HG02798 (cell line): ENCODE measurements around the gene RAD1.

Source experiments
- ATAC-seq: cut with Tn5 transposase; IDR thresholded peaks from one replicate; pipeline ENCODE4 v1.9.1; 2021; ENCODE audit warnings: mild to moderate bottlenecking; ENCODE audit not compliant: unreplicated experiment, poor library complexity

Gene RAD1

DNA sequence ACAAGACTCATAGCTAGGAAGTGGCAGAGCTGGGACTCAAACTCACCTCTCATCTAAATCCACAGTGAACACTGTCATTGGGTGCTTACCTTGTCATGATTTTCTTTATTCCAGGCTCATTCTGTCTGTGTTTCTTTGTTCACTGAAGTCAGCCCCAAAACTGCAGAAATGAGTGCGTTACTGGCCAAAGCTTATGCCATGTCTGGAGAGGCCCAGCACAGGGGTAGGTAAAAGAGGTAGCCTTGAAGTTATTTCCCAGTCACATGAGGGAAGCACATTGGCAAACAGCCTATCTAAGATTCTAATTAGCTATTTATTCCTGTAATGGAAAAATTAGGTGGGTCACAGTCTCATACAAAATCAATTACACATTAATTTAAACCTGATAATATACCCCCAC lies 46.5 kb downstream of the RAD1 start:
- no peak for ATAC-seq

DNA sequence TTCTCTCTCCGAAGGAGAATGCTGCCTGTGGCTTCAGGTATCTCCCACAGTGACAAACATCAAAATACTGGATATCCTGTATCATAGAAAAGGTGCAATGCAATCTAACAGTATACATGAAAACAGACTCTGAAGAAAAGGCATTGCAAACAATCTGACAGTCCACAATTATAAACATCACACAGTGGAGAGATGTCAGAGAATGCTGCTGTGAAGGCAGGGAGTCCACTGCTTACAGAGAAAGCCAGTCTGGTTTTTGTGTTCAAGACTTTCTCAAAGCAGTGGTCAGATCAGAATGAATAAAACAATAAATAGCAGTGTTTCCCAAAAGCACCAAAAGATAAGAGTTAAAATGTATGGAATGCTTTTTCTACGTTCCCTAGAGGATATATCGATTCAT lies 47.6 kb downstream of the RAD1 start:
- ATAC-seq = no peak

DNA sequence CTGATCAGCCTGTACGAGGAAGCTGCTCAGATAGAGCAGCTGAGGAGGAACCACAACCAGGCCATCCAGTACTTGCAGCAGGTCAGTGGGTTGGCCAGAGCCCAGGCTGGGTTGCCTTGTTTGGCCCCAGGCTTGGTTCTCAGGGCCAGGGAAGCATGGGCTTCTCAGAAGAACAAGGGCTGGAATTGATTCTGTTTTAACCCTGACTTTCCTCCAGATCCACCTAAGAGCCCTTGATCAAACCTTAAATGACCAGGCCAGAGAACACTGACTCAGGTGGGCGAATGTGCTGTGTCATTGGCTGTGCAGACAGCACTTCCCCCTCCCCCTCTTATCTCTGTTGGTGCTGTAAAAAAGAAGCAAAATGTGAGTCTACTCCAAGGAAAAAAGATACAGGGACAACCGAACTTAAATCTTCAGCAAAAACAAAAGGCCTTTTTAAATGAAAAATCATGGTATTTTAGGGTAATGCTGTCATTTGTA lies 48.3 kb downstream of the RAD1 start:
- no peak for ATAC-seq

DNA sequence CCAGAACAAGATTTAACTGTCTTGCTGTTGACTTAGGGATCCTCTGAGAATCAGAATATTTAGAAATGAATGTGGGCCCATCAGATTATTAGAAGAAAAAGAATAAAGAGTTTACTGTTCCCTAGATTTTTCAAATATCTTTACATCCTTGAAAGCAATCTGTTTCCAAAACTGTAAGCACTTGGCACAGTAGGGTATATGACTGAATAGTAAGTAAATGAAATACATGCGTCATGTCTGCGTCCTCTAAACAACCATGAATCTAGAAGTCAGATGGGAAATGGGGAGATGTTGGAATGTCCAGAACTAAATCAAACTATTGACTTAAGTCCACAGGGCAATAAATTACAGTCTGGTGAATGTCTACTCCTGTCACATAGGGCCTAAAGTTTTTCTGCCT lies 50.2 kb downstream of the RAD1 start:
- ATAC-seq = no peak

DNA sequence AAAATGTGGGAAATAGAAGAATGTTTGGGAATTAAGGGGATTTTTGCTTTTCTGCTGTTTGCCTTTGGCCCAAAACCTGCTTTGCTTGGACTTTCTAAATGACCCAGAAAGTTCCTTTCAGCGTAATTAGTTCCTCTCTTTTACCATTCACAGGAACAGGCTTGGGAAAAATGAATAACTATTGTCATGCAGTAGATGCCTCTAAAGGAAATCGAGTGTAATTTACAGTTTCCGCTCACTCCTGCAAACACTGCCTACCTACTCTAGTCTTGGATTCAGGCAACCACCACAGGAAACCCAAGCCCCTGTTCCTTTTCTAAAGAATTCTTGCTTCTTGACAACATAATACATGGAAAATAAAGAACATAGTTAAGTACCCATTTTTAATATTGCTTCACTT lies 51.4 kb downstream of the RAD1 start:
- ATAC-seq = no peak

DNA sequence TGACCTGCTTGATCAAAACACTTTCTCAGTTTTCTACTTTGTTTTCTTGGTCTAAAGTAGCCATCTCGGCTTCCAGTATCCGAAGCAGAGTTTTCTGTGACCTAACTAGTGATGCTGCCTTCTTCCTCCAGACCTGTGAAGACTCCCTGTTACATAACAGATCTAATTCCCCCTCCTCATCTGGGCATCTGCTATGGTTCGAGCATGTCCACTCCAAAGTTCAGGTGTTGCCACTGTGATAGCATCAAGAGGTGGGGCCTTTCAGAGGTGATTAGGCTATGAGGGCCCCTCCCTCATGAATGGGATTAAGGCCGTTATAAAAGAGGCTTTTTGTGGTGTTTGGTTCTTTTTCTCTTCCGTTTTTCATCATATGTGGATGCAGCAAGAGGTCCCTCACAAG lies 56.1 kb downstream of the RAD1 start:
- no peak for ATAC-seq

DNA sequence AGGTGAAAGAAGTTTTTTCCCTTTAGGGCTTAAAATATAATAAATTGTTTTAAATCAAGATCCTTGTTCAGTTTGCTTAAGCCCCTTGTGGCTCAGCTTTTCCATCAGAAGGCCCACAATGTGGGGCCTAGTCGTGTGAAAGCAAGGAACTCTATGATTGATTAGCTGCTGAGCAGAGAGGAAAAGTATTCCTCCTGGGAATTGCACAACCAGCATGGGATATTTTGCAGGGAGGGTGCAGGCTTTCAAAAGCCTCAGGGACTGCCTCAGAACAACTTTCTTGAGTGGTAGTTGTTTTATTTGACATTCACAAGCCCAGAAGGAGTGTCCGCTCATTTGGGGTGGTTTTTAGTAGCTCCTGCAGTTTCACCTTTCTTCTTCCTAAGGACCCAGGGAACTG lies 56.5 kb downstream of the RAD1 start:
- ATAC-seq = no peak

DNA sequence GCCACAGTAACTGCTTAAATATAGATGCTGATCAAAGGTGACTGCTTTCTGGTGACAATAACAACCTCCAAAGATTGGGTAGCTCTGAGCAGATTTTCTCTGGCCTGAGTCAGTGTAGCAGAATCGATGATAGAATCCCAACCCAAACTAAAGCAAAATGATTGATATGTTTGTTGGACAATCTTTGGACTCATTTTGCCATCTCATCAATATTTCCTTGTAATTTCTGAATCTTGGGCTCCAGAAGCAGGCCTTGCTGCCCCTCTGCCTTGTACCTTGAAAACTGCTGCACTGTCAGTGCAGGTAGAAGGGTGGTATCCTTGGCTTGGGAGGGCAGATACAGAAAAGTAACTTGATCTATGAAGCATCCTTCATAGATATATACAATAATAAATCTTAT lies 57.4 kb downstream of the RAD1 start:
- ATAC-seq = no peak

DNA sequence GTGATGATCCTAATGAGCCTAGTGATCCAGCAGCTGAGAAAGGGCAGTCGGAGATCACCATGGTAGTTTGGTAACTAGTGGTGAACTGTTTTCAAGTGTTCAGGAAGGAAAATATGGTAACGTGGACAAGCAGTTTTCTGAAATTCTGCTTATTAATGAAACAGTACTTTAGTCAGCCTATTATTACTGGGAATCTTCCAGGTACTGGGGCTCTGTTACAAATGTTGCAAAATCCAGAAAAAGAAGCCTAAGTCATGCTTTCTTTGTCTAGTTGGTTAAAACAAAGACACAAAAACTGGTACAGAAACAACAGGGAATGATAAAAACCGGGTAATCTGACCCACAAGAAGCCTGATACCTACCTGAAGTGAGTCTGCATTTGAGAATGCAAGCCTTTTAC lies 58.1 kb downstream of the RAD1 start:
- no peak for ATAC-seq
